Testis (tissue), 3 donors: Measurements from ENCODE around the gene RBBP8NL. TPM values are rescaled to one million over a fixed set of nuclear protein-coding genes. Genes with fewer than 3 reads are reported as not detected.

Experiments
- DNase-seq: peaks from one replicate; pipeline ENCODE4 v3.0.0-alpha.2; 2019
- H3K27ac ChIP-seq, 2 donors: fragments of 200-600 bp; sonication (generic); one replicate each; pipeline ENCODE4 v1.5.1; 2019
- H3K27me3 ChIP-seq: fragments of 200-600 bp; sonication (generic); one replicate; pipeline ENCODE4 v1.5.1; 2019
- H3K36me3 ChIP-seq: fragments of 200-600 bp; sonication (generic); one replicate; pipeline ENCODE4 v1.5.1; 2017; ENCODE audit warnings: low read depth; ENCODE audit errors: missing control alignments
- H3K4me1 ChIP-seq: fragments of 200-600 bp; sonication (generic); one replicate; pipeline ENCODE4 v1.5.1; 2019
- H3K4me3 ChIP-seq, 2 donors: fragments of 200-600 bp; sonication (generic); one replicate each; pipeline ENCODE4 v1.5.1; 2017 to 2019
- H3K9me3 ChIP-seq: fragments of 200-600 bp; sonication (generic); one replicate; pipeline ENCODE4 v1.5.1; 2017
- CTCF ChIP-seq, 3 experiments: fragments of 450-650 bp in 2 of 3; fragments of 200-600 bp in 1 of 3; sonication (generic) in 1 of 3; IDR thresholded peaks; one replicate each; pipeline ENCODE4 v1.5.1; 2016 to 2019; ENCODE audit warnings: antibody characterized with exemption in 3 of 3, mild to moderate bottlenecking in 2 of 3, moderate library complexity in 1 of 3
- POLR2A ChIP-seq: fragments of 450-650 bp; IDR thresholded peaks from one replicate; pipeline ENCODE4 v1.6.1; 2017; ENCODE audit warnings: antibody characterized with exemption, mild to moderate bottlenecking, moderate library complexity
- WGBS, 2 donors: methylation state at CpG; one replicate each; pipeline ENCODE4 v1.1.5; 2018; 5-methylcytosine and 5-hydroxymethylcytosine counted together
- intact Hi-C: fragments of 100-400 bp; cut with DNase I; formaldehyde crosslinking; loops from one replicate; pipeline ENCODE4 v1.15.1; 2023; ENCODE audit warnings: low total_unique reads
- polyA plus RNA-seq: library from polyadenylated mRNA; stranded (reverse); fragments of 350-450 nt; fragmentation: Illumina TruSeq; extraction: RNeasy Lipid Tissue Mini Kit (QIAGEN cat#74804); gene quantifications from one replicate; pipeline ENCODE4 v1.2.3, GENCODE V29; 2014; ENCODE audit warnings: low read depth, low replicate concordance; ENCODE audit not compliant: insufficient read depth
- total RNA-seq, 2 donors: library from RNA; depleted of rRNA; stranded (reverse); fragments of >200 nt; gene quantifications; one replicate each; pipeline ENCODE4 v1.2.3, GENCODE V29; 2016

RBBP8NL gene
- total and polyA plus RNA-seq, 3 donors from 2014 or later = 0.81 to 2.8 (median 1.3) TPM

- H3K9me3 ChIP-seq = no peaks in the 10 kb centered on the region
- DNase-seq = no peak
- WGBS, 2 donors = 71 to 73% methylated on average over 7 to 22 of the region's 25 CpGs
- no peaks in the 10 kb centered on the region for H3K36me3 ChIP-seq
- H3K27ac ChIP-seq = no peak overlapping the region
- TF ChIP-seq POLR2A (no peak), CTCF (IDR thresholded peaks at IDR 0.05) (no peak)
- intact Hi-C loops = no loop called here
- peaks cover 45% of the 10 kb centered on the region for H3K4me1 ChIP-seq
- no peaks in the 10 kb centered on the region for H3K27me3 ChIP-seq
- no peak overlapping the region for H3K4me3 ChIP-seq
Measured at GRCh38 chr20:62360854-62361798, 66.2 kb downstream of the RBBP8NL start.

Other genes starting within 250 kb of the RBBP8NL start
- 10 to 100 TPM; 61.9 to 76.8 TPM for gene MTG2, start 244.5 kb downstream of the RBBP8NL start, total RNA-seq
- gene MTG2, start 244.5 kb downstream of the RBBP8NL start, polyA plus RNA-seq = 53.3 TPM
- 1 to 10 TPM; 1.1 to 2.5 TPM for gene HRH3, start 207.3 kb downstream of the RBBP8NL start, total RNA-seq
- 0.67 TPM for gene HRH3, start 207.3 kb downstream of the RBBP8NL start, polyA plus RNA-seq
- gene OSBPL2, start 189.0 kb downstream of the RBBP8NL start, total RNA-seq = 10 to 100 TPM; 49.8 to 57.2 TPM
- gene OSBPL2, start 189.0 kb downstream of the RBBP8NL start, polyA plus RNA-seq = 48.5 TPM
- gene ADRM1, start 124.5 kb downstream of the RBBP8NL start, total RNA-seq = 100 to 1,000 TPM; 283 to 286 TPM
- gene ADRM1, start 124.5 kb downstream of the RBBP8NL start, polyA plus RNA-seq = 191 TPM
- gene LAMA5, start 60.2 kb downstream of the RBBP8NL start, total RNA-seq = 100 to 1,000 TPM; 121 to 144 TPM
- 33.2 TPM for gene LAMA5, start 60.2 kb downstream of the RBBP8NL start, polyA plus RNA-seq
- 1,000 to 10,000 TPM in 1 of 2 donors, 100 to 1,000 TPM in 1; 548 to 1,387 TPM for gene RPS21, start 40.4 kb downstream of the RBBP8NL start, total RNA-seq
- gene RPS21, start 40.4 kb downstream of the RBBP8NL start, polyA plus RNA-seq = 1,052 TPM
- gene CABLES2, start 20.3 kb downstream of the RBBP8NL start, total RNA-seq = 10 to 100 TPM; 51.0 to 58.6 TPM
- gene CABLES2, start 20.3 kb downstream of the RBBP8NL start, polyA plus RNA-seq = 83.0 TPM
- 10 to 100 TPM; 54.5 to 70.6 TPM for gene GATA5, start 48.5 kb upstream of the RBBP8NL start, total RNA-seq
- gene GATA5, start 48.5 kb upstream of the RBBP8NL start, polyA plus RNA-seq = 19.0 TPM
- gene SLCO4A1, start 215.0 kb upstream of the RBBP8NL start, total RNA-seq = 10 to 100 TPM in 1 of 2 donors, 1 to 10 TPM in 1; 9.8 to 14.2 TPM
- gene SLCO4A1, start 215.0 kb upstream of the RBBP8NL start, polyA plus RNA-seq = 4.2 TPM